ENCODE data around the gene CCDC138. TPM values are rescaled to one million over a fixed set of nuclear protein-coding genes. Genes with fewer than 3 reads are reported as not detected.

The CCDC138 gene
- total RNA-seq, 1 experiment from 2014 or later = 14.8 TPM

GRCh38 chr2:108825736-108826135 is 39.2 kb downstream of the CCDC138 start:
- no peak for DNase-seq (ENCODE audit: low read depth)

GRCh38 chr2:108829578-108830310 is 43.2 kb downstream of the CCDC138 start:
- DNase-seq (ENCODE audit: low read depth) = no peak

GRCh38 chr2:108833219-108833618 is 46.6 kb downstream of the CCDC138 start:
- DNase-seq (ENCODE audit: low read depth) = no peak

GRCh38 chr2:108834620-108835019 is 48.0 kb downstream of the CCDC138 start:
- no peak for DNase-seq (ENCODE audit: low read depth)

GRCh38 chr2:108835040-108835439 is 48.5 kb downstream of the CCDC138 start:
- no peak for DNase-seq (ENCODE audit: low read depth)

GRCh38 chr2:108837198-108837597 is 50.6 kb downstream of the CCDC138 start:
- no peak for DNase-seq (ENCODE audit: low read depth)

- no peak for DNase-seq (ENCODE audit: low read depth)
Observed at GRCh38 chr2:108841506-108841905, 54.9 kb downstream of the CCDC138 start.

- DNase-seq (ENCODE audit: low read depth) = no peak
Observed at GRCh38 chr2:108845923-108846322, 59.4 kb downstream of the CCDC138 start.

GRCh38 chr2:108847000-108847399 is 60.4 kb downstream of the CCDC138 start:
- no peak for DNase-seq (ENCODE audit: low read depth)

- no peak for DNase-seq (ENCODE audit: low read depth)
Observed at GRCh38 chr2:108852375-108852774, 65.8 kb downstream of the CCDC138 start.

- no peak for DNase-seq (ENCODE audit: low read depth)
Observed at GRCh38 chr2:108853421-108853820, 66.8 kb downstream of the CCDC138 start.

GRCh38 chr2:108854484-108854883 is 67.9 kb downstream of the CCDC138 start:
- DNase-seq (ENCODE audit: low read depth) = no peak

- no peak for DNase-seq (ENCODE audit: low read depth)
Observed at GRCh38 chr2:108855194-108855593, 68.6 kb downstream of the CCDC138 start.

- peak; percentile 4 for DNase-seq (ENCODE audit: low read depth)
Observed at GRCh38 chr2:108858894-108859293, 72.3 kb downstream of the CCDC138 start.

GRCh38 chr2:108866041-108866440 is 79.5 kb downstream of the CCDC138 start:
- no peak for DNase-seq (ENCODE audit: low read depth)

GRCh38 chr2:108868911-108869310 is 82.3 kb downstream of the CCDC138 start:
- no peak for DNase-seq (ENCODE audit: low read depth)

- no peak for DNase-seq (ENCODE audit: low read depth)
Observed at GRCh38 chr2:108869542-108869941, 83.0 kb downstream of the CCDC138 start.

GRCh38 chr2:108870069-108870644 is 83.6 kb downstream of the CCDC138 start:
- DNase-seq (ENCODE audit: low read depth) = no peak

GRCh38 chr2:108877506-108877905 is 90.9 kb downstream of the CCDC138 start:
- DNase-seq (ENCODE audit: low read depth) = no peak

GRCh38 chr2:108878276-108878675 is 91.7 kb downstream of the CCDC138 start:
- DNase-seq (ENCODE audit: low read depth) = no peak

GRCh38 chr2:108884619-108885018 is 98.0 kb downstream of the CCDC138 start:
- DNase-seq (ENCODE audit: low read depth) = no peak

GRCh38 chr2:108889907-108890306 is 103.3 kb downstream of the CCDC138 start:
- DNase-seq (ENCODE audit: low read depth) = no peak

- DNase-seq (ENCODE audit: low read depth) = no peak
Observed at GRCh38 chr2:108893277-108893676, 106.7 kb downstream of the CCDC138 start.
